Liver (tissue), 9 donors: ENCODE results near the gene SELENOH. TPM values are rescaled to one million over a fixed set of nuclear protein-coding genes. Genes with fewer than 3 reads are reported as not detected.

Source experiments
- DNase-seq: peaks from one replicate; pipeline ENCODE4 v3.0.0-alpha.2; 2017; ENCODE audit warnings: low spot score
- H3K27ac ChIP-seq, 2 donors: one replicate each; pipeline ENCODE4 v1.7.0; 2013; ENCODE audit warnings: inconsistent platforms in 2 of 2, low read length in 2 of 2, control low read depth in 1 of 2, low read depth in 1 of 2, mild to moderate bottlenecking in 1 of 2
- H3K27me3 ChIP-seq, 4 donors: one replicate each; pipeline versions ENCODE4 v1.6.1 to v1.7.0; 2013; ENCODE audit warnings: low read length in 3 of 4, inconsistent platforms in 1 of 4, mild to moderate bottlenecking in 1 of 4, moderate library complexity in 1 of 4; ENCODE audit not compliant: control insufficient read depth in 4 of 4, insufficient read depth in 4 of 4
- H3K36me3 ChIP-seq, 4 donors: one replicate each; pipeline versions ENCODE4 v1.6.1 to v1.7.0; 2013; ENCODE audit warnings: low read length in 3 of 4, mild to moderate bottlenecking in 3 of 4, low read depth in 1 of 4, moderate library complexity in 1 of 4; ENCODE audit not compliant: control insufficient read depth in 4 of 4, insufficient read depth in 3 of 4
- H3K4me1 ChIP-seq, 4 donors: one replicate each; pipeline versions ENCODE4 v1.6.1 to v1.7.0; 2013; ENCODE audit warnings: low read length in 3 of 4, mild to moderate bottlenecking in 3 of 4, moderate library complexity in 1 of 4; ENCODE audit not compliant: control insufficient read depth in 4 of 4, insufficient read depth in 4 of 4
- H3K4me3 ChIP-seq, 3 donors: one replicate each; pipeline versions ENCODE4 v1.6.1 to v1.7.0; 2013; ENCODE audit warnings: low read length in 3 of 3, control low read depth in 1 of 3, low read depth in 1 of 3, mild to moderate bottlenecking in 1 of 3
- H3K9ac ChIP-seq, 2 donors: one replicate each; pipeline ENCODE4 v1.7.0; 2013; ENCODE audit warnings: low read length in 2 of 2, mild to moderate bottlenecking in 2 of 2, moderate library complexity in 2 of 2, control low read depth in 1 of 2, low read depth in 1 of 2
- H3K9me3 ChIP-seq, 4 donors: one replicate each; pipeline versions ENCODE4 v1.6.1 to v1.7.0; 2013; ENCODE audit warnings: low read length in 3 of 4; ENCODE audit not compliant: control insufficient read depth in 4 of 4
- FOXA1 ChIP-seq: IDR thresholded peaks from 2 replicates; pipeline ENCODE4 v1.6.1; 2016; ENCODE audit warnings: antibody characterized with exemption
- FOXA2 ChIP-seq: IDR thresholded peaks from 2 replicates; pipeline ENCODE4 v1.6.1; 2016; ENCODE audit warnings: antibody characterized with exemption
- GABPA ChIP-seq, 2 donors: IDR thresholded peaks in 1 of 2; conservative IDR thresholded peaks in 1 of 2; 2 replicates each; pipeline ENCODE4 v1.6.1; 2016; ENCODE audit warnings: antibody characterized with exemption in 2 of 2, mild to moderate bottlenecking in 1 of 2, moderate library complexity in 1 of 2
- HNF4A ChIP-seq, 2 donors: conservative IDR thresholded peaks; 2 replicates each; pipeline ENCODE4 v1.6.1; 2016; ENCODE audit warnings: antibody characterized with exemption in 2 of 2, mild to moderate bottlenecking in 2 of 2
- HNF4G ChIP-seq: IDR thresholded peaks from 2 replicates; pipeline ENCODE4 v1.6.1; 2016; ENCODE audit warnings: antibody characterized with exemption
- JUND ChIP-seq, 2 donors: IDR thresholded peaks; 2 replicates each; pipeline ENCODE4 v1.6.1; 2016; ENCODE audit warnings: antibody characterized with exemption in 2 of 2
- MAX ChIP-seq: IDR thresholded peaks from 2 replicates; pipeline ENCODE4 v1.6.1; 2016; ENCODE audit warnings: antibody characterized with exemption
- NR2F2 ChIP-seq: IDR thresholded peaks from 2 replicates; pipeline ENCODE4 v1.6.1; 2016; ENCODE audit warnings: antibody characterized with exemption
- RAD21 ChIP-seq, 2 donors: IDR thresholded peaks; 2 replicates each; pipeline ENCODE4 v1.6.1; 2016; ENCODE audit warnings: antibody characterized with exemption in 2 of 2, mild to moderate bottlenecking in 2 of 2
- RXRA ChIP-seq, 2 donors: IDR thresholded peaks; 2 replicates each; pipeline ENCODE4 v1.6.1; 2017 to 2018; ENCODE audit warnings: antibody characterized with exemption in 2 of 2, mild to moderate bottlenecking in 1 of 2
- SP1 ChIP-seq: IDR thresholded peaks from 2 replicates; pipeline ENCODE4 v1.6.1; 2018; ENCODE audit warnings: antibody characterized with exemption, mild to moderate bottlenecking
- YY1 ChIP-seq: IDR thresholded peaks from 2 replicates; pipeline ENCODE4 v1.6.1; 2016; ENCODE audit warnings: antibody characterized with exemption, mild to moderate bottlenecking
- ZBTB33 ChIP-seq: IDR thresholded peaks from 2 replicates; pipeline ENCODE4 v1.6.1; 2016; ENCODE audit warnings: antibody characterized with exemption
- WGBS: extraction: QIAGEN DNeasy Blood & Tissue Kit; methylation state at CpG from one replicate; pipeline ENCODE4 v1.1.7; 2013; 5-methylcytosine and 5-hydroxymethylcytosine counted together
- polyA plus RNA-seq, 2 donors: library from polyadenylated mRNA; stranded (reverse) in 1 of 2; unstranded in 1 of 2; fragments of 200-250 nt in 1 of 2; fragments of >200 nt in 1 of 2; fragmentation: Nextera tagmentation in 1 of 2; extraction: Ambion mirVana in 1 of 2; gene quantifications; one replicate each; pipeline versions ENCODE4 v1.2.1 to v1.2.3, GENCODE V29; 2013 to 2015
- total RNA-seq, 2 donors: library from RNA; depleted of rRNA; stranded (reverse); fragments of >200 nt; gene quantifications; one replicate each; pipeline ENCODE4 v1.2.3, GENCODE V29; 2014
- donor health status: healthy.
- donor health status: healthy.
- donor health status: healthy.
- donor health status: healthy.
- donor health status: healthy.

SELENOH gene
- total and polyA plus RNA-seq, 4 donors: 42.2 to 129 (median 71.4) TPM

- peak overlapping the region; percentile 19 to 68 for H3K9ac ChIP-seq
- peaks cover 16 to 69% (median 58%) of the 10 kb centered on the region in 4 donors for H3K4me1 ChIP-seq
- WGBS: 21% methylated on average over 1 of the region's 1 CpG
- DNase-seq: no peak
- no peaks in the 10 kb centered on the region for H3K9me3 ChIP-seq
- H3K4me3 ChIP-seq: no peak overlapping the region
- no peaks in the 10 kb centered on the region for H3K36me3 ChIP-seq
- TF ChIP-seq JUND (IDR thresholded peaks at IDR 0.05): no peak
- TF ChIP-seq HNF4A (conservative IDR thresholded peaks at IDR 0.05): peak in 1 of 2 donors; percentile 16
- TF ChIP-seq RAD21 (IDR thresholded peaks at IDR 0.05): peak in 1 of 2 donors; percentile 36
- no peaks in the 10 kb centered on the region for H3K27me3 ChIP-seq
- H3K27ac ChIP-seq: peak overlapping the region; percentile 86 to 87
Observed at GRCh38 chr11:57779276-57779675, 38.0 kb downstream of the SELENOH start.

GRCh38 chr11:57781529-57781943, 40.2 kb downstream of the SELENOH start:
- H3K27ac ChIP-seq: peak overlapping the region in 1 of 2 donors; percentile 36
- H3K27me3 ChIP-seq: no peaks in the 10 kb centered on the region
- no peak overlapping the region for H3K4me3 ChIP-seq
- peaks cover 19 to 54% (median 45%) of the 10 kb centered on the region in 4 donors for H3K4me1 ChIP-seq
- H3K9me3 ChIP-seq: no peaks in the 10 kb centered on the region
- no peak overlapping the region for H3K9ac ChIP-seq
- 84% methylated on average over 3 of the region's 3 CpGs for WGBS
- H3K36me3 ChIP-seq: no peaks in the 10 kb centered on the region
- TF ChIP-seq FOXA2 (no peak), MAX (no peak), GABPA (IDR thresholded peaks at IDR 0.05 in 1 of 2, conservative IDR thresholded peaks at IDR 0.05 in 1 of 2) (no peak), RAD21 (IDR thresholded peaks at IDR 0.05) (no peak), SP1 (no peak)
- no peak for DNase-seq

GRCh38 chr11:57785072-57785471, 43.8 kb downstream of the SELENOH start:
- no peak for DNase-seq
- Histone ChIP-seq H3K27ac (no peak overlapping the region), H3K9ac (no peak overlapping the region)

More at GRCh38 chr11:57785072-57785471, 43.8 kb downstream of the SELENOH start:
- H3K9me3 ChIP-seq: no peaks in the 10 kb centered on the region
- peaks cover 19 to 42% (median 33%) of the 10 kb centered on the region in 4 donors for H3K4me1 ChIP-seq
- H3K36me3 ChIP-seq: no peaks in the 10 kb centered on the region
- H3K27me3 ChIP-seq: no peaks in the 10 kb centered on the region
- WGBS: 79% methylated on average over 2 of the region's 2 CpGs
- H3K4me3 ChIP-seq: no peak overlapping the region
- no peak for TF ChIP-seq HNF4G
- no peak for TF ChIP-seq ZBTB33
- TF ChIP-seq NR2F2: no peak
- TF ChIP-seq FOXA2: no peak
- TF ChIP-seq RAD21 (IDR thresholded peaks at IDR 0.05): no peak
- TF ChIP-seq YY1: no peak
- TF ChIP-seq GABPA (IDR thresholded peaks at IDR 0.05 in 1 of 2, conservative IDR thresholded peaks at IDR 0.05 in 1 of 2): no peak
- no peak for TF ChIP-seq FOXA1
- no peak for TF ChIP-seq RXRA (IDR thresholded peaks at IDR 0.05)
- no peak for TF ChIP-seq JUND (IDR thresholded peaks at IDR 0.05)
